NCI-H82 treated with DMSO at 0.1 percent for 48 hours (cell line): ENCODE measurements around the gene CDK19.

ENCODE experiments used
- DNase-seq: peaks from one replicate; lab custom pipeline; 2025; ENCODE audit not compliant: unreplicated experiment; lab: John Stamatoyannopoulos, UW

CDK19 gene

DNA sequence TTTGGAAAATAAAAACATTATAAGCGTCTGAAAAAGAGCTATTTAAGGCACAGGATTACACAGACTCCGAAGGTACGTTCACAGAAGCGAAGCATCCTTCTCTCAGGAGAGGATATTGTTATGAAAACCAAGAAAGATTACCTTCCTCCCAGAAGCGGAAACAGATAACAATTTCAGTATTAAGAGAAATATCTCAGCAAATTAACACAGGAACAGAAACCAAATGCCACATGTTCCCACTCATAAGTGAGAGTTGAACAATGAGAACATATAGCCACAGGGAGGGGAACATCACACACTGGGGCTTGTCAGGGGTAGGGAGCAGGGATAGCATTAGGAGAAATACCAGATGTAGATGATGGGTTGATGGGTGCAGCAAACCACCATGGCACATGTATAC, 109.7 kb downstream of the CDK19 start:
- no peak for DNase-seq

DNA sequence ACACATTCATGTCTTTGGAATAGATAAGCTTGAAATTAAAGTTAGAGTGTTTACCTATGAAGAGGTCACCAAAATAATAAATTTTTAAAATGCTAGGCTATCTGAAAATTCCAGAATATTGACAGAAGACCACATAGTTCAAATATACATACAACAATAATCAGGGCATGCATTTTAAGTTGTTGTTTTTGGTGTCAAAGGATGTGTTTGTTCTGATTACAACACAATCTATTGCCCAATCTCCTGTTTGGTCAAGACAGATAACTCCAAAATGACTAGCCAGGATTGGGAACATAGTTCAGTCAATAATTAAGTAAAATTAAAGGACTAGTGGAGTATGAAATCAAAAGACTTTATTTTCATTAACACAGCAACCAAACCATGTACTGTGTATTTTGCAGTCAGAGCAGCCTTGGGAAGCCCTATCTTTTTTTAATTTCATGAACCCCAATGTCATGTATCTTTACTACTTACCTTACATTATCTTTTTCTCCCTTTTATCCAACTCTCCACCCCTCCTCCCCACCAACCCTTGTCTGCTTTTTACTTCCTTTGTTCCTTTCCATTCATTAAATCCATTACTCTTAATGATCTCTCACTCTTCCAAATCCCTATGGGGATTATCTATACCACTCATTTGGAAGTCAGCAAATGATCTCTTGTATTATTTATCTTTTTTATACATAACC, 111.2 kb downstream of the CDK19 start:
- no peak for DNase-seq

DNA sequence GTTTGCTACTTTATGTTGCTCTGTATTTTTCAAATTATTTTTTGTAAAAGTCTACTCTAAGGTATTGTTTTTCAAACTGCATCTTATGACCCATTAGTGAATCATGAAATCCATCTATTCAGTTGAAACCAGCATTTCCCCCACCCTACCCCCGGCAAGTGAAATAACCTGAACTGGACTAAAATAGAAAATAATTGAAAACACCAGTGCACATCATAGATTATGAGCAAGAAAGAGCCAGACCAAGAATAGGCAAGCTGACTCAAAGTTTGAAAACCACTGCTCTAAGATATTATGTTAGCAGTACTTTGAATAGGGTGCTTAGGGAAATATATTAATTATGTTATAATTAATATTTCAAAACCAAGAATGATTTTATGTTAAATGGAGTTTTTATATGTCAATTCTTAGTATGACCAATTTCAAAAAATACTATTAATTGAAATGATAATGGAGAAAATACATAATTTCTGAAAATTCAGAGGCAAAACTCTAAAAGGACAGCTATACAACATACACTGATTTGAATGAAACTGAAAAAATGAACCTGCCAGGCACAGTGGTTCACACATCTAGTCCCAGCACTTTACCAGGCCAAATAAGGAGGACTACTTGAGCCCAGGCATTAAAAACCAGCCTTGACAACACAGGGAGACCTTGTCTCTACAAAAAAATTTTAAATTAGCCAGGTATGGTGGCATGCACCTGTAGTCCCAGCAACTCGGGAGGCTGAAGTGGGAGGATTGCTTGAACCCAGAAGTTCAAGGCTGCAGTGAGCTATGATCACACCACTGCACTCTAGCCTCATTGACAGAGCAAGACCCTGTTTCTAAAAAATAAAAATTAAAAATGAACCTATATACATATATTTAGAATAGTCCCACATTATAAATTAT, 112.0 kb downstream of the CDK19 start:
- no peak for DNase-seq

DNA sequence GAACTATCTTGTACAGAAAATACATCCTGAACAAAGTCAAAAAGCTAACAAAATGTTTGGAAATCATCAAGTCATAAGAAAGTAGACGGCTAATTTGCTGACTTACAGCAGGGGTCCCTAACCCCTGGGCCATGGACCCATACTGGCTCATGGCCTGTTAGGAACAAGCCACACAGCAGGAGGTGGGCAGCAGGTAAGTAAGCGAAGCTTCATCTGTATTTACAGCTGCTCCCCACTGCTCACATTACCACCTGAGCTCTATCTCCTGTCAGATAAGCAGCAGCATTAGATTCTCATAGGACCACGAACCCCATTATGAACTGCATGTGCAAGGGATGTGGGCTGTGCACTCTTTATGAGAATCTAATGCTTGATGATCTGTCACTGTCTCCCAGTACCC, 115.5 kb downstream of the CDK19 start:
- no peak for DNase-seq

DNA sequence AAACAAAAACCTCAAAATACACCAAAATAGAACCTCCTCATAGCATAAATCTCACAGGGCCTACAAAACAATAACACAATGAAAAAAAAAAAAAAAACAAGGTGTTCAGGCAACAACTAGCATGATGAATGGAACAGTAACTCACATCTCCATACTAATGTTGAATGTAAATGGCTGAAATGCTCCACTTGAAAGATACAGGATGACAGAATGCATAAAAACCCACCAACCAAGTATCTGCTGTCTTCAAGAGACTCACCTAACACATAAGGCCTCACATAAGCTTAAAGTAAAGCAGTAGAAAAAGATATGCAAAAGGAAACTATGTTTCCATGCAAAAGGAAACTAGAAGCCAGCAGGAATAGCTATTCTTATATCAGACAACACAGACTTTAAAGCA, 121.3 kb downstream of the CDK19 start:
- no peak for DNase-seq

DNA sequence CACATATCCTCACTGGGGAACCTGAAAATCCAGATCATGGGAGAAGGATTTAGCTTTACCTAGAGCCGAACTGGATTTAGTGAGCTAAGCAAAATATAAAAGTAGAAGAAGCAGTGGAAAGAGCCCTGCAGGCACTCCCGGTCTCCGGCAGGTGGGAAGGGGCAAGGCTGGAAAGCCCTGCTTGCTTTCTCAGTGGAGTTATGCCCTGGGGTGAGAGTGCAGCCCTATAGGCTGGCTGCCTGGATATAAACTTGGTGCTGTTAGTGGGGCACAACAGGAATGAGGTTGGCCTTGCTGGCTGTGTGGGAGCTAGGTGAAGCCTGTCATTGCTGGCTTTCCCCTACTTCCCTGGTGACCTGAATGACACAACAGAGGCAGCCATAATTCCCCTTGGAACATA, 122.0 kb downstream of the CDK19 start:
- DNase-seq = no peak

DNA sequence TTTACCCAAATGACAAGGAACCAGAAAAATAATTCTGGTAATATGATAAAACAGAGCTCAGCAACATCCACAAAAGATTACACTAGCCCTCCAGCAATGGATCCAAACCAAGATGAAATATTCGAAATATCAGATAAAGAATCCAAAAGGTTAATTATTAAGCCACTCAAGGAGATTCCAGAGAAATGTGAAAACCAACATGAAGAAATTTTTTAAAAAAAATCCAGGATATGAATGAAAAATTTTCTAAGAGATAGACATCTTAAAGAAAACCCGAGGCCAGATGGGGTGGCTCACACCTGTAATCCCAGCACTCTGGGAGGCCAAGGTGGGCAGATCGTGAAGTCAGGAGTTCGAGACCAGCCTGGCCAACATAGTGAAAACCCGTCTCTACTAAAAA, 124.4 kb downstream of the CDK19 start:
- DNase-seq = no peak

DNA sequence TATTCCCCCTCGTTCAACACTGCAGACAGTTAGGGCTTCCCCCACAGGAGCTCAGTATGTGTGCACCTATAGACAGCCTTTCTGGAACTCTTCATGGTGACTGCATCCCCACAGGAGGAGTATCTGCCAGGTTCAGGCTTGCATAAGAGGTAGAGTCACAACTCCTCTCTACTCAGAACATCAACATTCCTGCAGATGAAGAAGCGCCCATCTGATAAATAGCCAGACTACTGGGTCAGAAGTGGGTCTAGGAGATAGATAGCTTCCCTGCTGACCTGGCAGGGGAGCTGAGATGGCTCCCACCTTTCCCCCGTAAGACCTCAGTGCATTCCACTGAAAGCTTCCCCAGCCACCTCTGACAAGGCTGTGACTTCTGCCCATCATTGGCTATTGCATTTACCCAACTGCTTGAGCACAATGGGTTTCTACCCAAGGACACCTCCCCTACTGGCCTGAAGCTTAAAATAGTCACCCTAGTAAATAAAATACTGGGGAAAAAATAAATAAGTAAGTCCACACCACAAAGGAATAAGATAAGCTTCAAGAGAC, 125.1 kb downstream of the CDK19 start:
- no peak for DNase-seq

DNA sequence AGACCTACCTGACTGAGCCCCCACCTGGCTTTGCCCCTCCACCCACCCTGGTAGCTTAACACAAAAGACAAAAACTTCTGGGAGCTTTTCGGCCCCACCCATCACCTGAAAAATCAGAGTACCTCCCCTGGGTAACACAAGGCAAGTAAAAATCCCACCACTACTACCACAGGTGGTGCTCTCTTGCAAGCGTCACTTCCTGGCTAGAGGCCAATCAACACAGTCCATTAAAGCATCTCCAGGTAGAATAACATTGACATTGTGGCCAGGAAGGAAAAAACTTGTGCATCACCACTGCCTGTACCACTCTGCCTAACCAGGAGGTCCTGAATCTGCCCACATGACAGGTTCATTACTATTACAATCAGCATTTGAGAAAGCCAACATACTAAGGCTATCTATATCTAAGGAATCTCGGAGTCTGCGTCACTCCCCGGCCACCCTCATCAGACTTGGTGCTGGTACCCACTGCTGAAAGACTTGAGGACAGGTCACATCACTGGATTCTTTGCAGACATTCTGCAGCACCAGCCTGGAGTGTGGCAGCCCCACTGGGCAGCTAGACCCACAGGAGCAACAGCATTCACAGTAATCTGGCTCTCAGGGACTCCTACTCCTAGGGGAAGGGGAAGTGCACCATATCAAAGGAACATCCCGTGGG, 125.9 kb downstream of the CDK19 start:
- no peak for DNase-seq

DNA sequence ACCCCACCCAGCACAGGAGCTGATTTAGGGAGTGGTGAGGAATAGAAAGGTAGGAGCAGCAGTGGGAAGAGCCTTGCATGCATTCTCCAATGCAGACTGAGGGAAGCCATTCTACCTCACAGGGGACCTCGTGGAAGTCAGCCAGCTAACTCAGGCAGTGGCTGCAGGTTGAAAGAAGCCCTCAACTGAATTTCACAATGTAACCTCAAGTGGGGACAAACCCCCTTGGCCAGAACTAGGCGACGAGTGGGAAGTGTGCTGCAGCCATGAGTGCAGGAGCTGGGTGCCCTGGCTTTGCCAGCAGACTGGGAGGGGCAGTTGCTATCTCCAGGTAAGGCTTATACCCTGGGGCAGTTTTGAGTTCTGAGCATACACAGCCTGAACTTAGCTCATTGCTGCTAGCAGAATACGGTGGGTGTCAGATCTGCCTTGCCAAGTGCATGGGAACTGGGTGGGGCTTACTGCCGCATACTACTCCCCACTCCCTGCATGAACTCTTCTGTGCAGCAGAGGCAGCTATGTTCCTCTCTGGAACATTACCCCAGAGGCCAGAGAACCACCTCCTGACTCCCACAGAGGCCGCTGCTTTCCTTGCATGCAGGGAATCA, 126.5 kb downstream of the CDK19 start:
- no peak for DNase-seq

DNA sequence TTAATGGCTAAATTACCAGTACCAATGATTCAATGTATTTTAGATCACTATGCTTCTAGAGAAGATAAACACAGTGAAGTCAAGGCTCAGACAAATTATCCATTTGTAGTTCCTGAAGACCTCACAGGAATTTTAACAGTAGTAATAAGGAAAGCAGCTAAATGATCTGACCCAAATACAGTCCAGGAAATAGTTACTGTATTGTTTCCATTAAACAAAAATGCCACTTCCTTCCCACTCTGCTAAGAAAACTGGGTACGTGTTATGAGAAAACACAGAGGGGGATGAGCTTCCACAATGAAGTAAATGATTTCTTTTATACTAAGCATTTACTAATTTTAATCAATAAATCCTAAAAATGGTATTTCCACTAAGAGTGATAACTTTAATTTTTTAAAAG, 127.9 kb downstream of the CDK19 start:
- no peak for DNase-seq

DNA sequence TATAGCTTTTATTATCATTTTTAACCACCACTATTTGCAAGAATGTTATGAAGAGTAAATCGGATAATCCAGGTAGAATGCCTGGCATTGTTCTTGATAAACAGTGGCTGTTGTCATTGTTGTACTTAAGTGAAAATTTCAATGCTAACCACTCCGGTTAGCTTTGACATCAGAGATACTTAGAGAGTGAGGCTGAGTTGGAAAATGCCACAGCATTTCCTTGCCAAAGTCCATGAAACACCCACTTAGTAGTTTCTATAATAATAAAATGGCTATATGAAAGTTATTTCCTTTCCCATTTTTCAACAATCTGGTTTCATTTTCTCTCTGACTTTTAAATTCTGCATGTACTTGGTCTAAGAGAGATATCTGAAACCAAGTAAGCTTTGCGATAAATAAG, 132.0 kb downstream of the CDK19 start:
- no peak for DNase-seq

DNA sequence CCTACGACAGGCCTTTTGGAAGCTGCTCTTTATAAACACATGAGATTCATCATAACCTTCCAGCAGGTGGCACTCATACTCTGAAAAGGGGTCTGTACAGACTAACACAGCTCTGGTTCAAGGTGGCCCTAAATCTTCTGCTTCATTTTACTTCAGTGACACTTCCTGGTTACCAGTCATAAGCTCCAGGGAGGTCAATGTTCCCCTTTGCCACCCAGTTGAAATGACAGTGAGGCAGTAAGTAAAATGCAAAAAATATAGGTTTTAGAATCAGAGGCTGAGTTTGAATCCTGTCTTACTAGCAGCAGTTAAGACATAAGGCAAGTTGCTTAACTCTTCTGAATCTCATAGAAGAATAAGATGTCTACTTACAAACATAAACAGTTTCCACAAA, 132.8 kb downstream of the CDK19 start:
- peak; percentile 54 for DNase-seq

DNA sequence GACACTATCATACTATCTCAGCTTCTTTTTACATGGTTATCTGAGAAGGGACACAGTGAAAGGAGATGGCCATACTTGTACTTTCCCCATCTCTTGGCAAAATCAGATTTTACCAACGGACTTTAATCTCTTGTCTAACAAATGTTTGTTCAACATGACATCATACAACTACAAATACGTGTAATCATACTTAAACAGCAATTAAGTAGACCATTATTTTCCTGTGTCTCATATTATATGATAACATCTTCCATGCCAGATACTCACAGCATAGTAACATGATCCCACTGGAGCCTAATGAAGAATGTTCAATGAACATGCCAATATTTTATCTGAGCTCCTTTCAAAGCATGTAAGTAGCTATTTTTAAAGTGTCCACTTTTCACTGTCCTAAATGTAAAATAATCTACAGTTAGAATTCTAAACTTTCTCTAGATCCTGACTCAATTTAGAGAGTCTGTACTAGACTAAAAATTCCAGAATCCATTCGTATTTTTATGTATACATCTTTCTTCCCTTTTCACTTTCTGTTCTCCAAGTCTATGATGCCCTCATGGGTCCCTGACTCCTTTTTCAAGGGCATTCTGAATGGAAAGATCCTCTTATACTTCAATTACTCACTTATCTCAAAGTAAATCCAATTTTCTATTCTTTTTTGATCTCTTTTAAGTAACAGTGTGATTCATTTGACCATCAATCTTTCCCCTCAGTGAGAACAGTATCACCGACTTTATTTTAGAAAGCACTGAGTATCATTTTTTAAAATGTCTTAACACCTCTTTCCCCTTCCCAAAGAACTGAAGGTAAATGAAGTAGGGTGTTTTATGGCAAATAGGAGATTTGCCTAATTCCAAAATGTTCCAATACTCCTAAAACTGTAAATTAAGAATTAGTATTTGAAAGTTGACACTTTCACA, 133.5 kb downstream of the CDK19 start:
- DNase-seq = no peak

DNA sequence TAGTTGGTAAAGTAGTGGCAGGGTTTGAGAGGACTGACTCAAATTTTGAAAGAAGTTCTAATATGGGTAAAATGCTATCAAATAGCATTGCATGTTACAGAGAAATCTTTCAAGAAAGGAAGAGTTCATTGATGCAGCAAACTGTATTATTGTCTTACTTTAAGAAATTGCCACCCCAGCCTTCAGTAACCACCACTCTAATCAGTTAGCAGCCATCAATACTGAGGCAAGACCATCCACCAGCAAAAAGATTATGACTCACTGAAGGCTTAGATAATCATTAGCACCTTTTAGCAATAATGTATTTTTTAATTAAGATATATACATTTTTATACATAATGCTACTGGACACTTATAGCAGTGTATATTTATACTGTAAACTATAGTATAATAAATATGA, 138.9 kb downstream of the CDK19 start:
- DNase-seq = no peak

DNA sequence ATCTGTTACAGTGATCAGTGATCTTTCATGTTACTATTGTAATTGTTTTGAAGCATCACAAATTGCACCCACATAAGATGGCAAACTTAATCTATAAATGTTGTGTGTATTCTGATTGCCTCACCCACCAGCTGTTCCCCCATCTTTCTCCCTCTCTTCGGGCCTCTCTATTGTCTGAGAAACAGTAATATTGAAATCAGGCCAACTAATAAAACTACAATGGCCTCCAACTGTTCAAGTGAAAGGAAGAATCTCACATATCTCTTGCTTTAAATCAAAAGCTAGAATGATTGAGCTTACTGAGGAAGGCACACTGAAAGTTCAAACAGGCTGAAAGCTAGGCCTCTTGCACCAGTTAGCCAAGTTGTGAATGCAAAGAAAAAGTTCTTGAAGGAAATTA, 141.2 kb downstream of the CDK19 start:
- no peak for DNase-seq

DNA sequence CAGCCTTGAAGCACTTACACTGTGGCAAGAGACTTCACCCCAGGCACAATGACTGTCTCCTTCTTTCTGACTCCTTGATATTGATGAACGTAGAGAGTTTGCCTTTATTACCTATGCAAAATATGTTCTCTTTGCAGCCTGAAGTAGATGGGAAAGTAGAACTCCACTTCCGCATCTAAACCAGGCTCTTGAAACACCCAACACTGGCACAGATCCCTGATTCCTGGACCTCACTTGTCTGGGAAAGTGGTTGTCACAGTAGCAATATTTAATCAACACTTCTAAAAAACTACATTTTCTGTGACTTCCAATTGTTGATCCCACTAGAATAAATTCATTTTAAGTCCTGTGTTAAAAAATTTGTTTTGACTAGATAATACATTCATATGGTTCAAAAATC, 143.1 kb downstream of the CDK19 start:
- DNase-seq = no peak

DNA sequence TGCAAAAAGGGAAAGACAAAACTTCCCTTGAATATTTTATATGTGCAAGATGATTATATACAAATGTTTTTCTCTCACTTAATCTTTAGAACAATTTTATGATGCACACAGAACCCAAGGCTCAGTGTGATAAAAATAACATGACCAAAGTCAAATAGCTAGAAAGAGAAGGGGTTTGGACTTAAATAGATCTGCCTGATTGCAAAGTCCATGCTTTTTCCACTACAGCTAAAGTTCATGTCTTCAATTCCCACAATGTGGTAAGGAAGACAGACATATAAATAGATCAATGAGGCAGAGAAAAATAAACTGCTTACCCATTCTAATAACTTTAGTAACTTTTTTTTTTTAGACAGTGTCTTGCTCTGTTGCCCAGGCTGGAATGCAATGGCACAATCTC, 143.8 kb downstream of the CDK19 start:
- DNase-seq = no peak

DNA sequence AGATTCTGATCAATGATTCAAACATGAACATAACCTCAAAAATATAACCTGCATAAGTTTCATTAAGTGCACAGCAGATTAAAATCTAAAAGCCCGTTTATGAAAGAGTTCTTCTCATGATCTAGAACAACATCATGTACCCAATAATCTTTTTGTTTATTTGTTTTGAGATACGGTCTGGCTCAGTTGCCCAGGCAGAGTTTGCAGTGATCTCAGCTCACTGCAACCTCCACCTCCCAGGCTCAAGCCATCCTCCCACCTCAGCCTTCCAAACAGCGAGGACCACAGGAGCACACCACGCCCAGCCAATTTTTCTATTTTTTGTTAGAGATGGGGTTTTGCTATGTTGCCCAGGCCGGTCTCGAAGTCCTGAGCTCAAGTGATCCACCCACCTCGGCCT, 149.7 kb downstream of the CDK19 start:
- DNase-seq = no peak

DNA sequence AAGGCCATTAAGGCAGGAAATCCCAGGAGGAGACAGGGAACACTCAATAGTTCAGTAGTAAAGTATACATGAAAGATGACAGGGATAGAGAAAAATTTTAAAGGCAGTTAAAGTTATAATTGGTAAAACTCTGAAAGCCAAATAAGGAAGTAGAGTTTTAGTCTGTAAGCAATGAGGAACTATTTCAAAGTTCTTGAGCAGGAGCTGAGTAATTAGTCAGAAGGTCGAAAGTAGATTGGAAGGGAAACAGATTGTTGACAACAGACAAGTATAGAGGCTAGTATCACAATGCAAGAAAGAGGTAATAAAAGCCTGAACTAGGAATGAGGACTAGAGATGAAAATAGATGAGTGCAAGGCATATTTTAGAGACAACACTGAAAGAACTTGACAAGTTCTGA, 150.3 kb downstream of the CDK19 start:
- DNase-seq = no peak
